Measurements from ENCODE around the gene NUP62.
"Not testable (repeated sequence)": the region's sequence is repeated elsewhere in the genome, so short reads cannot be mapped to it uniquely, and the experiment has no call there.

NUP62 gene

GRCh38 chr19:49925486-49925885 lies 3.8 kb downstream of the NUP62 start:
- DNase-seq (ENCODE audit: low read depth in 2 of 2), result no peak

GRCh38 chr19:49924881-49925210 lies 4.5 kb downstream of the NUP62 start:
- not testable (repeated sequence) for DNase-seq (ENCODE audit: low read depth in 2 of 2)

GRCh38 chr19:49924004-49924880 lies 5.1 kb downstream of the NUP62 start:
- no peak for DNase-seq (ENCODE audit: low read depth in 2 of 2)

- no peak for DNase-seq (ENCODE audit: low read depth in 2 of 2)
Measured at GRCh38 chr19:49923055-49924003, 6.0 kb downstream of the NUP62 start.

- peak in 1 of 2 donors; percentile 33 for DNase-seq (ENCODE audit: low read depth in 2 of 2)
Measured at GRCh38 chr19:49921871-49922795, 7.2 kb downstream of the NUP62 start.

GRCh38 chr19:49920624-49921363 lies 8.5 kb downstream of the NUP62 start:
- DNase-seq (ENCODE audit: low read depth in 2 of 2), result no peak

- no peak for DNase-seq (ENCODE audit: low read depth in 2 of 2)
Measured at GRCh38 chr19:49918089-49918488, 11.2 kb downstream of the NUP62 start.

- DNase-seq (ENCODE audit: low read depth in 2 of 2), result no peak
Measured at GRCh38 chr19:49916839-49917733, 12.2 kb downstream of the NUP62 start.

- no peak for DNase-seq (ENCODE audit: low read depth in 2 of 2)
Measured at GRCh38 chr19:49915271-49915670, 14.0 kb downstream of the NUP62 start.

- DNase-seq (ENCODE audit: low read depth in 2 of 2), result no peak
Measured at GRCh38 chr19:49913720-49914119, 15.6 kb downstream of the NUP62 start.

GRCh38 chr19:49912965-49913685 lies 16.2 kb downstream of the NUP62 start:
- no peak for DNase-seq (ENCODE audit: low read depth in 2 of 2)

- DNase-seq (ENCODE audit: low read depth in 2 of 2), result no peak
Measured at GRCh38 chr19:49911381-49912145, 17.7 kb downstream of the NUP62 start.

- no peak for DNase-seq (ENCODE audit: low read depth in 2 of 2)
Measured at GRCh38 chr19:49910179-49910578, 19.1 kb downstream of the NUP62 start.

GRCh38 chr19:49908480-49909420 lies 20.6 kb downstream of the NUP62 start:
- no peak for DNase-seq (ENCODE audit: low read depth in 2 of 2)

- DNase-seq (ENCODE audit: low read depth in 2 of 2), result no peak
Measured at GRCh38 chr19:49907745-49908446, 21.4 kb downstream of the NUP62 start.

GRCh38 chr19:49906879-49907564 lies 22.3 kb downstream of the NUP62 start:
- DNase-seq (ENCODE audit: low read depth in 2 of 2), result no peak

All from stimulated activated CD8-positive, alpha-beta memory T cell treated with anti-CD3 and anti-CD28 coated beads, Interleukin-15, amount 100 ng/mL, for 48 hours (primary cell).